ENCODE data around the gene TYSND1. TPM values are rescaled to one million over a fixed set of nuclear protein-coding genes. Genes with fewer than 3 reads are reported as not detected.

Gene TYSND1
- total RNA-seq, 2 donors from 2014 or later = 4.4 to 4.9 TPM

DNA sequence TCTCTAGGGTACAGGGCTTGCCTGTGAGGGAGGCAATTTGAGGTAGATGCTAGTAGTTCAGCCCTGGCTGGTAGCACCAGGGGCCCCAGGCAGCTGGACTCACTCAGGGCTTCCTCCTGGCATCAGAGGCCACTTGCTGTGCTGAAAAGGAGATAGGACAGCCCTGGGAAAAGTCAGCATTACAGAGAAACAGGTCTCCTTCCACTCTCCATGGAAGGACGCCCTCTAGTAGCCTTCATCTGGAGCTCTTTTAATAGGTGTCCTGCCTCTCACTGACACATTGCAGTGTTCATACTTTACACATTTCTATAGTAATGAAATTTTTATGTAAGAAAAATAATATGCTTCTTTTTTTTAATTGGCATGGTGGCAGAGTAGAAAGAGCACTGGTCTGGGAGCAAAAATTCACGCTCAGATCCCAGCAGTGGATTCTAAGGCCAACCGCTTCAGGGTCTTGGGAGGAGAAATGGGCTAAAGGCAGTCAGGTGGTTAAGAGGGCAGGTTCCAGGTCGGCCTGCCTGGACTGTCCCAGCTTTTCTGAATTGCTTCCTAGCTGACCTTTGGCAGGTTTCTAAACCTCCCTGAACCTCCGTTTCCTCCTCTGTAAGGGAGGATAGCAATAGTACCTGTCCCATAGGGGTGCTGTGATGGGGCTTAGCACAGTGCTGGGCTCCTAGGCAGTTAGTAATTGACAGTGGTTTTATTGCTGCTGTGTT, 49.6 kb downstream of the TYSND1 start:
- Histone ChIP-seq H3K4me3 (no peak overlapping the region), H3K36me3 (peaks cover 21% of the 10 kb centered on the region), H3K27ac (no peak overlapping the region), H3K9me3 (no peaks in the 10 kb centered on the region), H3K4me1 (no peaks in the 10 kb centered on the region), H3K27me3 (no peaks in the 10 kb centered on the region)
- no peak for DNase-seq (ENCODE audit: low spot score)
- TF ChIP-seq, protein P1, sequence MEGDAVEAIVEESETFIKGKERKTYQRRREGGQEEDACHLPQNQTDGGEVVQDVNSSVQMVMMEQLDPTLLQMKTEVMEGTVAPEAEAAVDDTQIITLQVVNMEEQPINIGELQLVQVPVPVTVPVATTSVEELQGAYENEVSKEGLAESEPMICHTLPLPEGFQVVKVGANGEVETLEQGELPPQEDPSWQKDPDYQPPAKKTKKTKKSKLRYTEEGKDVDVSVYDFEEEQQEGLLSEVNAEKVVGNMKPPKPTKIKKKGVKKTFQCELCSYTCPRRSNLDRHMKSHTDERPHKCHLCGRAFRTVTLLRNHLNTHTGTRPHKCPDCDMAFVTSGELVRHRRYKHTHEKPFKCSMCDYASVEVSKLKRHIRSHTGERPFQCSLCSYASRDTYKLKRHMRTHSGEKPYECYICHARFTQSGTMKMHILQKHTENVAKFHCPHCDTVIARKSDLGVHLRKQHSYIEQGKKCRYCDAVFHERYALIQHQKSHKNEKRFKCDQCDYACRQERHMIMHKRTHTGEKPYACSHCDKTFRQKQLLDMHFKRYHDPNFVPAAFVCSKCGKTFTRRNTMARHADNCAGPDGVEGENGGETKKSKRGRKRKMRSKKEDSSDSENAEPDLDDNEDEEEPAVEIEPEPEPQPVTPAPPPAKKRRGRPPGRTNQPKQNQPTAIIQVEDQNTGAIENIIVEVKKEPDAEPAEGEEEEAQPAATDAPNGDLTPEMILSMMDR (IDR thresholded peaks at IDR 0.05) = no peak

DNA sequence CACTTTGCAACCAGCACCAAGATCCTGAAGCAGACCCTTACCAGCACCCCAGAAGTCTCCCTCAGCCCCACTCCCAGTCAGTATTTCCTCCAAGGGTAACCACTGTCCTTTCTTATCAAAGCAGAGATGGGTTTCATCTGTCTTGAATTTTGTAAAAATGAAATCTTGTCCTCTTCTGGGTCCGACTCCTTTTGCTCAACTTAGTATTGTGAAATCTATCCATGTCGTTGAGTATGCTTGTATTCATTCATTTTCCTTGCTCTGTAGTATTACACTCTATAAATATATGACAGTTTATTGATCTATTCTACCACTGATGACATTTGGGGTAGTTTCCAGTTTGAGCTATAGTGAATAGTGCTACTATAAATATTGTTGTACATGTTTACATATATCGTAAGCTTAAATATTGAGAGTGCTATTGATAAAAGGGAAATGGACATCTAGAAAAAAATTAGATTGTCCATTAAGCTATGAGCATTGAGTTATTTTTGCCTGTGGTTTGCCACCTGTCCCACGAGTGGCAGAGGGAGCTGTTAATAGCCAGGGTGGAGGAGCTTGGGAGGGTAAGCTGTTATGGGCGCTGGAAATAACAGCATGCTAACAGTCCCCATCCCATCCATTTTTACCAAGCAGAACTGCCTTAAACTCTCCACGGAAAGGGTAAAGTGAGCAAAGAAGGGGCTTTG, 50.3 kb downstream of the TYSND1 start:
- H3K27ac ChIP-seq = no peak overlapping the region
- no peak overlapping the region for H3K4me3 ChIP-seq
- no peaks in the 10 kb centered on the region for H3K27me3 ChIP-seq
- TF ChIP-seq, protein P1 (IDR thresholded peaks at IDR 0.05) = no peak
- no peaks in the 10 kb centered on the region for H3K4me1 ChIP-seq
- peaks cover 19% of the 10 kb centered on the region for H3K36me3 ChIP-seq
- no peaks in the 10 kb centered on the region for H3K9me3 ChIP-seq
- DNase-seq (ENCODE audit: low spot score) = no peak

DNA sequence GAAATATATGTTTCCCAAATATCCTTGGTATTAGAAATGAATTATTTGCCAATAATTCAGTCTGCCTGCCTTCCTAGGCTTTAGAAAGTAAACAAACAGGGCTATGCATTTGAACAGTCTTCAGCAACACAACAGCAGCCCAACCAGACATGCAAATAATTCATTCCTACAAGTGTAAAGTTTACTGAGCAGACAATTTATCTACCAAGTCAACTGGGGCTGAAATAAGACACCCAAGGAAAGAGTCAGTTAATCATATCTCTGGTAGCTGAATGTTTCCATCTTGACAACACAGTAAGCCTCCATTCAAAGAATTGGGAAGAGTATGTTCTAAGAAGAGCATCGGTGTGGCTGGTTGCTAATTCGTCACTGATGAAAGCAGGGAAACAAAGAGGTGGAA, 52.2 kb downstream of the TYSND1 start:
- no peaks in the 10 kb centered on the region for H3K9me3 ChIP-seq
- H3K27me3 ChIP-seq = no peaks in the 10 kb centered on the region
- H3K4me1 ChIP-seq = no peaks in the 10 kb centered on the region
- no peak for DNase-seq (ENCODE audit: low spot score)
- TF ChIP-seq, protein P1 (IDR thresholded peaks at IDR 0.05) = no peak
- H3K4me3 ChIP-seq = no peak overlapping the region
- H3K27ac ChIP-seq = no peak overlapping the region
- H3K36me3 ChIP-seq = peaks cover 19% of the 10 kb centered on the region

DNA sequence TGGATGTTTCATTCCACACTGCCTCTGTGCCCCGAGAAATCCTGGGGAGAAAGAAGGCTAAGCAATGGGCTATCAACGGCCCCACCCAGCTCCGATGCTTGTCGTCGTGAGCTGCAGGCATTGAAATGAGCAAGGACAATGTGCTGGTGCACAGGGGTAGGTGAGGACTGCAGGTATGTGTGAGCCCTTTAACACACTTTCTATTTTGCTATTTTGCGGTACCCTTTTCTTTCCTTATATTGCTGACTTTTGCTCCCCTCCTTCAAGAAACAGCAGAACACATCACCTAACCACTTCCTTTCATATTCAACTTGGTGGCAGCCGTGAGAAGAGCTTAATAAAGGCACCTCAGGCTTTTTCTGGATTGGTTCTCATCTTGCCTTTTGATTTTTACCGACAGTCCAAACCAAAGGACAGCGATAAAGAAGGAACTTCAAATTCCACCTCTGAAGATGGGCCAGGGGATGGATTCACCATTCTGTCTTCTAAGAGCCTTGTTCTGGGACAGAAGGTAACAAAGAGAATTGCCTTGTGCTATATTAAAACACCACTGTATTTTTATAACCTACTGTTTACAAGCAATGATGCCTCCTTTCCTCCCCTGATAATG, 53.1 kb downstream of the TYSND1 start:
- H3K27ac ChIP-seq = no peak overlapping the region
- no peak overlapping the region for H3K4me3 ChIP-seq
- no peaks in the 10 kb centered on the region for H3K4me1 ChIP-seq
- TF ChIP-seq, protein P1 (IDR thresholded peaks at IDR 0.05) = no peak
- no peaks in the 10 kb centered on the region for H3K27me3 ChIP-seq
- H3K9me3 ChIP-seq = no peaks in the 10 kb centered on the region
- H3K36me3 ChIP-seq = peaks cover 19% of the 10 kb centered on the region
- DNase-seq (ENCODE audit: low spot score) = no peak

DNA sequence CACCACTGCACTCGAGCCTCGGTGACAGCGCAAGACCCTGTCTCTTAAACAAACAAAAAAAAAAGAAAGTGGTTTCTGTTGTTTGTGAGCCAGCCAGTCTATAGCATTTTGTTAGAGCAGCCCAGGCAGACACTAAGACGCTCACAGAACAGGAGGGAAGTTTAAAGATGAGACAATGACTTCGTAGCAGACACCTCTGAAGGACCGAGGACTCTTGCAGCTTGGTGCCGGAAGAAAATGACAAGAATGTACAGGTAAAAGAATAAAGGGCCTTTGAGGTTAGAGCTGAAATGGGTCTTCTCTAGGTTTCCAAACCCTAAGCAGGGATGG, 54.1 kb downstream of the TYSND1 start:
- TF ChIP-seq, protein P1 (IDR thresholded peaks at IDR 0.05) = no peak
- no peak overlapping the region for H3K27ac ChIP-seq
- peaks cover 19% of the 10 kb centered on the region for H3K36me3 ChIP-seq
- no peaks in the 10 kb centered on the region for H3K27me3 ChIP-seq
- H3K4me1 ChIP-seq = no peaks in the 10 kb centered on the region
- no peaks in the 10 kb centered on the region for H3K9me3 ChIP-seq
- DNase-seq (ENCODE audit: low spot score) = no peak
- no peak overlapping the region for H3K4me3 ChIP-seq
